G401.6 (cell line): Measurements from ENCODE around the gene PRR33.

Experiments used
- FAIRE-seq: peaks from 2 replicates; lab custom pipeline; 2012; peaks lifted over from hg19 to GRCh38; lab: Jason Lieb, UNC

The PRR33 gene

DNA sequence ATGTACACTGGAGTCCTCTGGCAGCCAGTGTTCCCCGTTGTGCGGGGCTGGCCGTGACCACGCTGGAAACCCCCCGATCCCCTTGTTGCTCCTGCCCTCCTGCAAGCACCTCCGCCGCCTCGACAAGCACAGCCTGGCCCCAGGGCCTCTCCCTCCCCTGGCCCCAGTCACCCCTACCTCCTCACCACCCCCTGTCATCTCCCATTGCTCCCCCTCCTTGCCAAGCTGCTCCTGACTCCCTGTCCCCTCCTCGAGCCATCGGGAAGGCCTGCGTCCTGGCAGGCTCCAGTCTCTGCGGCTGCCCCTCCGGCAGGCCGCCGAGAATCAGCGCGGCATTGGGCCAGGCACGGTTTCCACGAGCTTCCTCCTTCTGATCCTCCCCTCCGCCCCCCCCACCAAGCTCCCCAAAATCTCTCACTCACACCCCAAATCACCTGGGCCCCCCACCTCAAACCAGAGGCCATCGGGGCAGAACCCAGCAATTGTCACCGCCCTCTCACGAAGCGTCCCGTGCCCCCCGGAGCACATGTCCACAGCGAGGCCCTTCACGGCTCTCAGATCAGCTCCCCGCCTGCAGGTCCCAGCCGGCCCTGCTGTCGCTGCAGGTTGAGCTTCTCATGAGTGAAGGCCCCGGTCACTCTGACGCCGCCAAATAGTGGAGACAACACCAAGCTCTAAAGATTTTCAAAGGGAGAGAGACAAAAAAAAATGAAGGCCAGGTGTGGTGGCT, 44.5 kb downstream of the PRR33 start:
- FAIRE-seq = no peak

DNA sequence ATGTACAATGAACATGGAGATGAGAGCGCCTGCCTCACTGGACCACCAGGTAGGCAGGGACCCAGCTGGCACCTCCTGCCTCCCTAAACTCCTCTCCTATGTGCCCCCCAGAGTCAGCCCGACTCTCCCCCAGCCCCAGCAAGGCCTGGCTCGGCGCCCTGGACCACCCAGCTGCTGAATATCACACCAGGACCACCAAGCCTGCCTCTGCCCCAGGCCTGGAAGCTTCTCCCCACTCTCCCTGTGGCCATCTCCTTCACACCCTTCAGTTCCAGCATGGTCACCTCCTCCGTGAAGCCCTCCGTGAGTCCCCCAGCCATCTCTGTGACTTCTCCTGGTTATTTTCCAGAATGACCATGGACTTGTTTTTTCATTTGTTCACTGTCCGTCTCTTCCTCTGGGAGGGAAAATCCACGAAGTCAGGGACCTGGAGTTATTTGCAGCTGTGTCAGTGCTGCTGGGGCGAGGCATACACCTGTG, 45.2 kb downstream of the PRR33 start:
- no peak for FAIRE-seq

DNA sequence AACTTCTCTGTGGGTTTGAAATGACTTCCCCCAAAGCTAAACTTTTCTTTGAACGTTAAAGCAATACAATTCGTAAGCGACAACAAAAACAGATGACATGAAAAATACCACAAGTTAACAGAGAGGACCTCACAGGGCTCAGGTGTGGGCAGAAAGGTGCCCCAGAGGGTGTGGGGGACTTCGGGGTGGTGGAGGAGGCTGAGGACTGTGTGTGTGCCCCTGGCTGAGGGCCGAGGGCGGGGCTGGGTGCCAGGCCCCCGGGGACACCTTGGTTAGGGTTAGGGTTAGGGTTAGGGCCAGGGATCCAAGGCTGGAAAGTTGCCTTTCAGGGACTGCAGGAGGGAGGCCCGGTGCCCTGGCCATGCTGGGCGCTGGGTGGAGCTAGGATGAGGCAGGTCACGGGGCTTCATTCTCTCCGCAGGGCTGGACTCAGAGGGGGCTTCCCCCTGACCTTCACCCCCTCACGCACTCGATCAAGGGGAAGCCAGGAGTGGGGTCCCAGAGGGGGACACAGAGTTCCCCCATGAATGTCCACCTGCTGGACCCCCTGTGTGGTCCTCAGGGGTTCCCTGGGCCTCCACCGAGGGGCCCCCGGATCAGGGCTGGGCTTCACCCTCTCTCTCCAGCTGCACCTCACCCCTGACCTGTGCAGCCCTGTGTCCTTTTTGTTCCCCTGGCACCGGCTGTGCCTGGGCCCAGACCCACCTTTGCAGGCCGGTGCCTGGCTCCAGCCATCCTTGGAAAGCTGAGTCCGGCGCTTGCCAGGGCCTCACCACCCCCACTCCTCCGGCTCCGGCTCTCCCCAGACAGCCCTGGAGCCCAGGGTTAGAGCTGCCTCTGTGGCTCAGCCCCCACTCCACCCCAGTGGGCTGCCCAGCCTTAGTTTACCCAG, 45.9 kb downstream of the PRR33 start:
- FAIRE-seq = no peak

DNA sequence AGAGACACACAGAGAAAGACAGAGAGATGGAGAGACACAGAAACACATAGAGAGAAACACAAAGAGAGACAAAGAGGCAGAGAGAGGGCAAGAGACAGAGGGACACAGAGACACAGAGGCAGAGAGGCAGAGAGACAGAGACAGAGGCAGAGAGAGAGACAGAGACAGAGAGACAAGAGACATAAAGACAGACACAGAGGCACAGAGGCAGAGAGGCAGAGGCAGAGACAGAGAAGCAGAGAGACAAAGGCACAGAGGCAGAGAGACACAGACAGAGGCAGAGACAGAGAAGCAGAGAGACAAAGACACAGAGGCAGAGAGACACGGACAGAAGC, 46.6 kb downstream of the PRR33 start:
- FAIRE-seq = no peak

DNA sequence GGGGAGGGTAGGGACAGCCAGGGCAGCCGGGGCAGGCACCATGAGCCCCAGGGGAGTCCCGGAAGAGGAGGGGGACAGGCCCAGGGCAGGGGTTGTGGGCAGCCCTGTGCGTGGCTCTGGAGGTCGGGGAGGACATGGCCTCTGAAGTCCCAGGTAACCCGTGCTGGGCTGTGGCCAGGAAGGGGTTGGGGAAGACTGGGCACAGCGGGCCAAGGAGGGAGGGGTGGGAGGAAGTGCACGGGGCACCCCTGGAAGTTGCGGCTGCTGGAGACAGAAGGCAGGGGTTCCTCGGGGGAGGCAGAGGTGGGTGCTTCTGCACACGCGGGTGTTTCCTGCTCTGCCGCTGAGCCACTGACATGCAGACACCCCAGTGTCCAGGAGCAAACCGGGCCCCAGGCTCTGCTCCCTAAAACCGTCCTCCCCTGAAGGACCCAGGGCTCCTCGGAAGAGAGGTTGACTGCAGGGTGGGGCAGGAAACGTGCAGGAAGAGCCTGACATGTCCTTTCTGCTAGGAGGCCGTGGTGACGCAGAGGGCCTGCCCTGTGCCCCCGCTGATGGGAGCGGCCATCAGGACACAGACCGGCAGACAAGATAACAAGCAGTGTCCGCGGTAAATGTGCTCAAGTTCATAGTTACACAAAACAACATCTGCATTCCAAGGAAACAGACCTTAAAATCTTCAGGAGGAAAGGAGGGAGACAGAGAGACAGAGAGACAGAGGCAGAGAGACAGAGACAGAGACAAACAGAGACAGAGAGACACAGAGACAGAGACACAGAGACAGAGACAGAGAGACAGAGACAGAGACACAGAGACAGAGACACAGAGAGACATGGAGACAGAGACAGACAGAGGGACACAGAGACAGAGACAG, 47.2 kb downstream of the PRR33 start:
- FAIRE-seq = no peak

DNA sequence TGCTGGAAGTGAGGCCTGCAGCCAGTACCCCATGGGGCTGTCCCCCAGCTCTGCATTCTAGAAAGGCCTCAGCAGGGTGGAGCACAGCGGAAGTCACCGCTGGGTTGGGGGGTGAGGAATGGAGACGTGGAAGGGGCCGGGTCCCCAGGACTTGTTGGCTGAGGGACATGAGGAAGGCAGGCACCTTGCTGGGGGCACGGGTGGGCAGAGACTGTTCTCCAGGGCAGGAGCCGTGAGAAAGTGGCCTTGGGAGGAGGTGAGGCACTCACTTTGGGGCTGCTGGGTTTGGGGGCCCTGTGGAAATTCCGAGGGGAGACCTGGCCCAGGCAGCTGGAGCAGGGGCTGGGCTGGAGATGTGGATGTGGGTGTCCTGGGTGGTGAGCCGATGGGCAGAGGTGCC, 47.9 kb downstream of the PRR33 start:
- FAIRE-seq = no peak

DNA sequence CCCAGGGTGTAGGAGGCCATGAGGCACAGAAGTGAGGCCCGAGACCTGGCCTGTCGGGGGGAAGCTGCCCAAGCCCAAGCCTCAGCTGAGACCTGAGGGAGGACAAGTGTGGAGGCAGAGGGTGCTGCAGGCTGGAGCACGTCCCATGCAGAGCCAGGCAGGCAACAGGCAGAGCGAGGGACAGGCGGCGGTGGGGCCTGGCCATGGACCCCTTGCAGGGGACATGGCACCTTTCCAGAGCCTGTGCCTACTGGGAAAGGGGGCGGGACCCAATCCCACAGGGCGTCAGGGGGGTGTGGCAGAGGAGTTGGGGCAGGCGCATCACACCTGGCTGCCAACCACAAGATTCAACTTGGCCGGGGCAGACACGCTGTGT, 48.6 kb downstream of the PRR33 start:
- no peak for FAIRE-seq

DNA sequence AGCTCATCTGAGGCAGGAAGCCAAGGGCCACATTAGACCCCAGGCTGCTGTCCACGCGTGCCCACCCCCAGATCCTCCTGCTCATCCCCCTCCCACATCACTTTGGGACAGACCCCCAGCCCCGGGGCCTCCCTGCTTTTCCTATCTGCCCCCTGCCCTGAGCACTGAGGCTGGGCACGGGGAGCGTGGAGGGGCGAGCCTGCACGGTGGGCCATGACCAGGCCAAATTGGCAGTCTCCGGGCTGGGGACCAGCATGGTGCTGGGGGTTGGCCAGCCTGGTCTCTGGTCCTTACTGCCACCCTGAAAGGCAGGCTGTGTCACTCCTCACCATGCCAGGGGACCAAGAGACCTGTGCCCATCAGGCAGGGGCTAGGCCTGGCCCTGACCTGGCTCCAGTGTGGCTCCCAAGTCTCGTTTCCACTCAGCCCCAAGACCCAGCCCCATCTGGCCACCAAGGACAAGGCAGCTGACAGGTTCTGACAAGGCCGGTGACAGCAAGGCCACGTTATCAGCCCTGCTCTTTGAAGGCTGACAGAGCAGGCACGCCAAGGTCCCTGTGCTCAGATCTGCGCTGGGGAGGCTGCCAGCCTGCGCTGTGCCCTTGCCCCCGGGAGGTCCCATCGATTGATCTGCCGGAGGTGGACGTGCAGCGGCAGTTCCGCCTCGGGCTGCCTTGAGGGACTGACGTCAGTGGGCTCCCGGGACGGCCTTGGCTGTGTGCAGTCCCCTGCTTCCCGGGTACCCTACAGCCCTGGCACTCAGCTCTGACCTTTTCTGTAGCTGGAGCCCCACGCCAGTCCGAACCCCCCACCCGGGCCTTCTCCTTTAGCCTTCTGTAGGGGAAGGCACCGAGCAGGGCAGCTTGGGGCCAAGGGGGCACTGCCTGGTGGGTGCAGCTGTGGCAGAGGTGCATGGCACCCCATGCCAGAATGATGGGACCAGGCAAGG, 49.3 kb downstream of the PRR33 start:
- no peak for FAIRE-seq

DNA sequence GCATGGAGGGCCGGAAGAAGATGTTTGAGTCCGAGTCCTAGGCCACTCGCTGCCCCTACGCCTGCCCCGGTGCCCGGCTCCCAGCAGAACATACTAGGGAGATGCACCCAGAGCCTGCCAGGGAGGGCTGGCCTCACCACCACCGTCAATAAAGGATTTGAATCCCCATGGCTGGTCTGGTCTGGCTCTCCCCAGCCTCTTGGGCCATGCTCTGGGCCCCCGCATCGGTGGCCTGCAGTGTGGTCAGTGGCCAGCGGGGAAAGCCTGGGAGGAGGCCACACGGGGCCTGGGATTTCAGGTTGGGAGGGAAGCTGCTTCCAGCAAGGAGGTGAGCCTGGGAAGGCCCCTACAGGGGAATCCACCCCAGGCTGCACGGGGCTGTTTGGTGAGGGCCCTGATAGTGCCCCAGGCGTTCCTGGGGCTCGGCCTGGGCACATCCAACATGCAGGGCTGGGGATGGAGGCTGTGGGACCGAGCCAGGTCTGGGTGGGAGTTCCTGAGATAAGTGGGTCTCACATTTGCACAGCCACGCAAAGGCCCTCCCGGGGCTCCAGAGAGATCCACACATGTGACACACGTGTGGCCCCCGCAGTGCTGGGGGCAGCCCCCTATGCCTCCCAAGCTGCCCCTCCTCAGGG, 50.1 kb downstream of the PRR33 start:
- FAIRE-seq = no peak

DNA sequence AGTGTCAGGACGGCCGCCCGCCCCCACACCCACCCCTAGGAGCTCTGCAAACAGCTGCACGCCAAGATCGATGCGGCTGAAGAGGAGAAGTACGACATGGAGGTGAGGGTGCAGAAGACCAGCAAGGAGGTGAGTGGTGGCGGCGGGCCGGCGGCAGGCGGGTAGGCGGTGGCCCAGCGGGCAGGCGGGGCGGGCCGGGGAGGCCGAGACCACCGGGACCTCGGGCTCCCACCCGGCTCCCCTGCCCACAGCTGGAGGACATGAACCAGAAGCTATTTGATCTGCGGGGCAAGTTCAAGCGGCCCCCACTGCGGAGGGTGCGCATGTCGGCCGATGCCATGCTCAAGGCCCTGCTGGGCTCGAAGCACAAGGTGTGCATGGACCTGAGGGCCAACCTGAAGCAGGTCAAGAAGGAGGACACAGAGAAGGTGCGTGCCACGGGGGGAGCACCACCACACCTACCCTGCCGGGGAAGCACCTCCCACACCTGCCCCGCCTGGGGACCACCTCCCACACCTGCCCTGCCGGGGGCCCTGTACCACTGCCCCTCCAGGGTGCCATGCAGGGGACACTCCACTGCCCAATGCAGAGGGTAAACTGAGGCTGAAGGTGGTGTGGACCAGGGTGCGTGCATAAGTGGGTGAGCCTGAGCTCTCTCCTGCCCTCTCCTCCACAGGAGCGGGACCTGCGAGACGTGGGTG, 50.8 kb downstream of the PRR33 start:
- FAIRE-seq = no peak

DNA sequence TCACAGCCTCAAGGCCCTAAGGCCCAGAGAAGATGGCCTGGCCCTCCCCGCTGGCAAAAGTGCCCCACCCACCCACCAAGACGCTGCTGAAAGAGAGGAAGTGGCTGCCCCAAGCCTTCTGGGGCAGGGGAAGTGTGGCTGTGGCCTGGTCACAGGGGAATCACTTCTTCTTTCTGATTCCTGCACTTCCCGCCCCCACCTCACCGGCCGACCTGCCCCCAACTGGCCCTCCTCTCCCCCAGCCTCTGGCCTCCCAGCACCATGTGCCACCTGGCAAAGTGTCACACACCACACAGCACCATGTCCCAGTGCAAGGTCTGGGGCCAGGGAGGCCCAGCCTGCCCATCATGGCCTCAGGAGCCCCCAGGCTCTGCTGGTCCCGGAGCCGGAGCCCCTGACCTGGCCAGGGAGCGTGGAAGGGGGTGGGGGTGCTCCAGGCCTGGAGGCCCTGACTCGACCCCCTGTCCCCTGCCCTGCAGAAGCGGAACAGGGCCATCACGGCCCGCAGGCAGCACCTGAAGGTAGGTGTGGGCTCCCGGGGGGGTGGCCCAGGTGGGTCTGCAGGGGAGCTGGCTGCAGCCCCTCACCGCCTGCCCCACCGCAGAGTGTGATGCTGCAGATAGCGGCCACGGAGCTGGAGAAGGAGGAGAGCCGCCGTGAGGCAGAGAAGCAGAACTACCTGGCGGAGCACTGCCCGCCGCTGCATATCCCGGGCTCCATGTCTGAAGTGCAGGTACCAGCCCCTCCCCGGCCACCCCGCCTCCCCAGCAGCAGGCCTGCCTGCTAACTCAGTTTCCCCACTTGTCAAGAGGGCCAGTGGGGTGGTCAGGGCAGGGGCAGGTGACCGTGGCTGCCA, 51.5 kb downstream of the PRR33 start:
- no peak for FAIRE-seq

DNA sequence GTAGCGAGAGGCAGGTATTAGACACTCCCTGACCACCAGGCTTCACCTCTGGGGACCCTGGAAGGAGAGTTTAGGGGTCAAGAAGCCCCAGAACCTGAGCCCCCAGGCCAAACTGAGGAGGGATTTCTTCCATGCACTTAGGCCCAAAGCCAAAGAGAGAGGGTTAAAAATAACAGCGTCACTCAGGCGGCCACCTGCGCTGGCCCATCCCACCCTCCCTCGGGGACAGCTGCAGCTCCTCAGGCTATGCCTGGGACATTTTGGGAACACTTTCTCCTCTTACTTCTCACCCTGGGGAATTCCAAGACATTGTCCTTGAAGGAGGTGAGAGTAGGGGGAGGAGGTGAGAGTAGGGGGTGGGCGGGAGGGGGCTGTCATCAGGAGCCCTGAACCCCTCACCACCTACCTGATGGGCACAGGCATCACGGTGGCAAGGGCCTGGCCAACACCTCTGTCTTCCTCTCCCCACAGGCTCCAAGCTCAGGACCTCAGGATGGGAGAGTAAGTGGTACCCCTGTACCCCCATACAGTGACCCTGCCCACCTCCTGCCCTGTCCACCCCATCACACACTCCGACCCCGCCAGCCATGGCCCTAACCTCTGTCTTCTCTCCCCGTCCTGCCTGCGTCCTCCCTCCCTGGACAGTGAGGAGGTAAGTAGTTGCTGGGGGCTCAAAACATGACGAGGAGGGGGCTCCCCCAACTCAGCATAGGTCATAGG, 52.3 kb downstream of the PRR33 start:
- no peak for FAIRE-seq

DNA sequence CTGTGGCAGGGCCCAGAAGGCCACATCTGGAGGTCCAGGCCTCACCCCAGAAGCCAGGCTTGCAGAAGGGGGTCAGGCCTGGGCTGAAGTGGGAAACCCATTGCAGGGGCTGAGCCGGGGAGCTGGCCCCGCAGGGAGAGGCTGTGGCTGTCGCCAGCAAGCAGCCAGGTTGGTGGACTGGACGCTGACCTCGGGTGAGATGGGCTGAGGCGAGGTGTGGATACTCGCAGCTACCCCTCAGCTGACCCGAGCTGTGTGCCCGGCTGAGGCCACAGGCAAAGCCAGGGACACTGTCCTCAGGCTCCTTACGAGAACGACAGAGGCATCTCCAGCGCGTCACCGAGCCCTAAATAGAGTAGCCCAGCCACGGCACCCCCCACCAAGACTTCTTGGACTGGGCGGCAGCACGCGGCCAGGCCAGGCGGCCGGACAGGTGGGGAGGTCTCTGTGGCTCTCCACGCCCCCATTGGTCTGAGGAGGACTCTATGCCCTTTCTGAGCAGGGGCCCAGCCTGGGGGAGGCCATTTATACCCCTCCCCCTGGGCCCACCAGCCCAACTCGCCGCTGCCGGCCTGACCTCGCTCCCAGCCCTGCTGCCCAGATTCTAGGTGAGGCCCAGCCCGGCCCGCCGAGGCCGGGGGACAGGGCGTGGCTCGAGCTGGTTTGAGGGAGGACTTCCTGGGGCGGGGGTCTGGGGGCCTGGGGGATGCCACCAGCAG, 53.1 kb downstream of the PRR33 start, which contains the start of gene TNNI2:
TNNI2 (plus strand) TSS at position 556 of the 719 bp plus-strand sequence. CDS start 716 bp downstream, outside the sequence.
- no peak for FAIRE-seq
